ENCODE data around the gene ANKRD31.
"Not testable (repeated sequence)": the region's sequence is repeated elsewhere in the genome, so short reads cannot be mapped to it uniquely, and the experiment has no call there.

ANKRD31 gene

GRCh38 chr5:75236322-75237316, at the start of gene ANKRD31:
Gene ANKRD31 (minus strand): TSS chr5:75236878. CDS start chr5:75236686, 192 bp downstream.
- DNase-seq (ENCODE audit: low read depth in 2 of 2) = peak; percentile 72 to 86

- no peak for DNase-seq (ENCODE audit: low read depth in 2 of 2)
Observed at GRCh38 chr5:75286211-75286773, 49.6 kb upstream of the ANKRD31 start.

- DNase-seq (ENCODE audit: low read depth in 2 of 2) = no peak
Observed at GRCh38 chr5:75282581-75282980, 45.9 kb upstream of the ANKRD31 start.

- DNase-seq (ENCODE audit: low read depth in 2 of 2) = no peak
Observed at GRCh38 chr5:75281716-75282465, 45.2 kb upstream of the ANKRD31 start.

- DNase-seq (ENCODE audit: low read depth in 2 of 2) = no peak
Observed at GRCh38 chr5:75279321-75279720, 42.6 kb upstream of the ANKRD31 start.

- DNase-seq (ENCODE audit: low read depth in 2 of 2) = no peak
Observed at GRCh38 chr5:75277463-75277862, 40.8 kb upstream of the ANKRD31 start.

- no peak for DNase-seq (ENCODE audit: low read depth in 2 of 2)
Observed at GRCh38 chr5:75275756-75276155, 39.1 kb upstream of the ANKRD31 start.

- no peak for DNase-seq (ENCODE audit: low read depth in 2 of 2)
Observed at GRCh38 chr5:75275147-75275546, 38.5 kb upstream of the ANKRD31 start.

- no peak for DNase-seq (ENCODE audit: low read depth in 2 of 2)
Observed at GRCh38 chr5:75274486-75274885, 37.8 kb upstream of the ANKRD31 start.

- DNase-seq (ENCODE audit: low read depth in 2 of 2) = not testable (repeated sequence)
Observed at GRCh38 chr5:75270605-75271004, 33.9 kb upstream of the ANKRD31 start.

GRCh38 chr5:75265731-75266130, 29.1 kb upstream of the ANKRD31 start:
- DNase-seq (ENCODE audit: low read depth in 2 of 2) = no peak

GRCh38 chr5:75262271-75262670, 25.6 kb upstream of the ANKRD31 start:
- no peak for DNase-seq (ENCODE audit: low read depth in 2 of 2)

GRCh38 chr5:75260708-75261107, 24.0 kb upstream of the ANKRD31 start:
- DNase-seq (ENCODE audit: low read depth in 2 of 2) = no peak

- DNase-seq (ENCODE audit: low read depth in 2 of 2) = not testable (repeated sequence)
Observed at GRCh38 chr5:75250452-75250851, 13.8 kb upstream of the ANKRD31 start.

GRCh38 chr5:75245023-75245422, 8.3 kb upstream of the ANKRD31 start:
- DNase-seq (ENCODE audit: low read depth in 2 of 2) = no peak

- no peak for DNase-seq (ENCODE audit: low read depth in 2 of 2)
Observed at GRCh38 chr5:75243510-75243909, 6.8 kb upstream of the ANKRD31 start.

- no peak for DNase-seq (ENCODE audit: low read depth in 2 of 2)
Observed at GRCh38 chr5:75243100-75243499, 6.4 kb upstream of the ANKRD31 start.

- DNase-seq (ENCODE audit: low read depth in 2 of 2) = no peak
Observed at GRCh38 chr5:75242067-75242466, 5.4 kb upstream of the ANKRD31 start.

GRCh38 chr5:75239681-75240080, 3.0 kb upstream of the ANKRD31 start:
- no peak for DNase-seq (ENCODE audit: low read depth in 2 of 2)

GRCh38 chr5:75235711-75236110, 967 bp downstream of the ANKRD31 start:
- DNase-seq (ENCODE audit: low read depth in 2 of 2) = no peak

- no peak for DNase-seq (ENCODE audit: low read depth in 2 of 2)
Observed at GRCh38 chr5:75234251-75234650, 2.4 kb downstream of the ANKRD31 start.

GRCh38 chr5:75226916-75227315, 9.8 kb downstream of the ANKRD31 start:
- no peak for DNase-seq (ENCODE audit: low read depth in 2 of 2)

Data from stimulated activated CD8-positive, alpha-beta memory T cell treated with anti-CD3 and anti-CD28 coated beads, Interleukin-7, amount 100 ng/mL, for 4 hours (primary cell).